ENCODE data around the gene ZC3H10. TPM values are rescaled to one million over a fixed set of nuclear protein-coding genes. Genes with fewer than 3 reads are reported as not detected.

ZC3H10 gene
- total and polyA plus RNA-seq, 2 of the 8 experiments (the other 6 are each of a cell fraction or from before 2014, with no cell fraction given): 4.0 to 11.2 TPM

- TF ChIP-seq CHD1 (IDR thresholded peaks at IDR 0.05; ENCODE audit: low read depth, low read length) (0 out of 2 replicates have a peak, but pooled peaks have one; percentile 49), BRCA1 (IDR thresholded peaks at IDR 0.05; ENCODE audit: low read depth, low read length) (peak; percentile 41; the same call in 1 of the 2 replicates), POU5F1 (IDR thresholded peaks at IDR 0.05; ENCODE audit: low read depth, low read length) (no peak), GABPA (IDR thresholded peaks at IDR 0.05; ENCODE audit: borderline replicate concordance, insufficient read depth, low read length) (peak; percentile 88; the same call in 1 of the 2 replicates), GTF2F1 (IDR thresholded peaks at IDR 0.05; ENCODE audit: borderline replicate concordance, low read depth, low read length) (peak; percentile 16; the same call in 1 of the 2 replicates), CEBPB (IDR thresholded peaks at IDR 0.05; ENCODE audit: low read depth, low read length) (no peak), CHD2 (IDR thresholded peaks at IDR 0.05; ENCODE audit: low read length) (peak; percentile 65; the same call in 1 of the 2 replicates), POLR2A (IDR thresholded peaks at IDR 0.05; ENCODE audit: control extremely low read depth in 1 of 2, low read depth in 2 of 2, low read length in 2 of 2) (peak; percentile 98 to 100), ATF3 (IDR thresholded peaks at IDR 0.05; ENCODE audit: insufficient read depth, low read depth, low read length) (peak; percentile 61), TAF7 (optimal IDR thresholded peaks at IDR 0.05; ENCODE audit: borderline replicate concordance, low read depth, low read length) (peak; percentile 92), SIRT6 (IDR thresholded peaks at IDR 0.05; ENCODE audit: low read length) (peak; percentile 57)
These were observed at the start of gene ZC3H10 (continued) for GRCh38 chr12:56117778-56118687.

Measured in H1 (cell line).